Prostate gland (tissue), 2 donors: ENCODE data around the gene NAALADL2.

Source experiments
- CTCF ChIP-seq, 4 experiments: fragments of 200-600 bp in 2 of 4; fragments of 450-650 bp in 2 of 4; sonication (generic) in 2 of 4; IDR thresholded peaks; 1 replicate in 3 of 4; 2 replicates in 1 of 4; pipeline ENCODE4 v1.5.1; 2016 to 2019; ENCODE audit warnings: antibody characterized with exemption in 4 of 4, mild to moderate bottlenecking in 2 of 4, moderate library complexity in 2 of 4
- POLR2A ChIP-seq: fragments of 450-650 bp; IDR thresholded peaks from one replicate; pipeline ENCODE4 v1.6.1; 2016; ENCODE audit warnings: antibody characterized with exemption, mild to moderate bottlenecking
- POLR2AphosphoS5 ChIP-seq: sonication (generic); formaldehyde crosslinking; IDR thresholded peaks from one replicate; pipeline ENCODE4 v1.6.1; 2017; ENCODE audit warnings: antibody characterized with exemption

- TF ChIP-seq CTCF (IDR thresholded peaks at IDR 0.05) (no peak), POLR2A (no peak), POLR2AphosphoS5 (no peak)
These were observed 364.9 kb downstream of the NAALADL2 start for GRCh38 chr3:175224051-175224450.
